HCT116 (cell line): ENCODE data around the gene ZAR1L. TPM values are rescaled to one million over a fixed set of nuclear protein-coding genes. Genes with fewer than 3 reads are reported as not detected.

Experiments
- ATAC-seq: fragments of 200-7000 bp; cut with Tn5 transposase; 2 replicates; pipeline ENCODE4 v1.9.1; 2020; ENCODE audit warnings: mild to moderate bottlenecking, moderate library complexity
- BruUV-seq: library from RNA; stranded (reverse); fragments of 400-500 nt; replicated peaks from 2 replicates; lab custom pipeline; 2021; lab: Mats Ljungman, UMichigan
- CTCF ChIA-PET: fragments of 300-600 bp; sonication (Branson Sonifier 250); formaldehyde crosslinking; loops from one replicate; lab custom pipeline; 2021; ENCODE audit warnings: antibody characterized with exemption; lab: Charles Lee
- POLR2A ChIA-PET: fragments of 300-600, 350-600 bp; sonication (Branson Sonifier 250); formaldehyde crosslinking; loops from one replicate; lab custom pipeline; 2021; ENCODE audit warnings: antibody characterized with exemption; lab: Charles Lee
- RAD21 ChIA-PET, 2 experiments: fragments of 300-600 bp; sonication (Branson Sonifier 250); formaldehyde crosslinking; loops; one replicate each; lab custom pipeline; 2023; ENCODE audit warnings: low total read pairs in 2 of 2; ENCODE audit not compliant: uncharacterized antibody in 2 of 2, unreplicated experiment in 2 of 2, low non-redundant PET in 1 of 2; lab: Charles Lee
- DNase-seq: peaks from one replicate; pipeline ENCODE4 v3.0.0-alpha.2; 2010; ENCODE audit warnings: low read depth, low spot score
- H2AFZ ChIP-seq: fragments of 200-600 bp; shearing (Covaris generic), sonication (generic); 2 replicates; pipeline ENCODE4 v1.6.1; 2017; ENCODE audit warnings: low read depth, mixed run types, mixed read lengths, antibody characterized with exemption, low read length; ENCODE audit not compliant: poor library complexity, severe bottlenecking
- H3K27ac ChIP-seq: 2 replicates; pipeline ENCODE4 v1.5.1; 2012; ENCODE audit warnings: low read depth, low read length
- H3K27me3 ChIP-seq: fragments of 200-600 bp; sonication (generic); 2 replicates; pipeline ENCODE4 v1.6.1; 2016; ENCODE audit warnings: mixed run types, low read length, mixed read lengths; ENCODE audit not compliant: insufficient read depth
- H3K36me3 ChIP-seq, 2 experiments: fragments of 200-500 bp in 1 of 2; fragments of 200-600 bp in 1 of 2; sonication (Bioruptor generic) in 1 of 2; sonication (generic) in 1 of 2; 2 replicates each; pipeline versions ENCODE4 v1.5.1 to v1.6.1; 2014 to 2016; ENCODE audit warnings: low read length in 2 of 2, inconsistent platforms in 1 of 2, mixed read lengths in 1 of 2, mixed run types in 1 of 2; ENCODE audit not compliant: insufficient read depth in 2 of 2, control insufficient read depth in 1 of 2
- H3K4me1 ChIP-seq, 2 experiments: fragments of 200-600 bp in 1 of 2; sonication (generic) in 1 of 2; 2 replicates each; pipeline versions ENCODE4 v1.5.1 to v1.6.1; 2012 to 2017; ENCODE audit warnings: low read length in 2 of 2, inconsistent platforms in 1 of 2, mild to moderate bottlenecking in 1 of 2, mixed read lengths in 1 of 2, mixed run types in 1 of 2, moderate library complexity in 1 of 2; ENCODE audit not compliant: insufficient read depth in 2 of 2, control insufficient read depth in 1 of 2
- H3K4me2 ChIP-seq: fragments of 200-600 bp; sonication (generic); 2 replicates; pipeline ENCODE4 v1.6.1; 2017; ENCODE audit warnings: mixed run types, low read length, mixed read lengths
- H3K4me3 ChIP-seq, 2 experiments: fragments of 200-600 bp in 1 of 2; sonication (generic) in 1 of 2; replicated peaks in 1 of 2; 2 replicates each; pipeline ENCODE4 v1.5.1; 2011 to 2016; ENCODE audit warnings: low read length in 2 of 2, control low read depth in 1 of 2, low read depth in 1 of 2, mild to moderate bottlenecking in 1 of 2, mixed read lengths in 1 of 2, mixed run types in 1 of 2
- H3K79me2 ChIP-seq: fragments of 200-600 bp; sonication (generic); 2 replicates; pipeline ENCODE4 v1.6.1; 2017; ENCODE audit warnings: mild to moderate bottlenecking, mixed run types, low read length, moderate library complexity, mixed read lengths; ENCODE audit not compliant: insufficient read depth
- H3K9ac ChIP-seq: fragments of 200-600 bp; sonication (generic); 2 replicates; pipeline ENCODE4 v1.6.1; 2016; ENCODE audit warnings: low read length, mixed read lengths
- H3K9me2 ChIP-seq: fragments of 200-600 bp; sonication (generic), shearing (Covaris generic); 2 replicates; pipeline ENCODE4 v1.6.1; 2017; ENCODE audit warnings: mixed run types, mild to moderate bottlenecking, moderate library complexity; ENCODE audit not compliant: insufficient read depth
- H3K9me3 ChIP-seq, 2 experiments: fragments of 200-500 bp in 1 of 2; fragments of 200-600 bp in 1 of 2; sonication (Bioruptor generic) in 1 of 2; sonication (generic) in 1 of 2; 2 replicates each; pipeline ENCODE4 v1.6.1; 2014 to 2017; ENCODE audit warnings: low read length in 2 of 2, mixed read lengths in 2 of 2, inconsistent platforms in 1 of 2, low read depth in 1 of 2, mild to moderate bottlenecking in 1 of 2, mixed run types in 1 of 2, moderate library complexity in 1 of 2; ENCODE audit not compliant: control insufficient read depth in 1 of 2, insufficient read depth in 1 of 2
- H4K20me1 ChIP-seq: fragments of 200-600 bp; sonication (generic), shearing (Covaris generic); 2 replicates; pipeline ENCODE4 v1.6.1; 2017; ENCODE audit warnings: mixed run types, mild to moderate bottlenecking, moderate library complexity; ENCODE audit not compliant: insufficient read depth
- CEBPB ChIP-seq: IDR thresholded peaks from 2 replicates; pipeline ENCODE4 v1.6.1; 2012; ENCODE audit warnings: low read depth
- EGR1 ChIP-seq: IDR thresholded peaks from 2 replicates; pipeline ENCODE4 v1.6.1; 2012; ENCODE audit warnings: low read depth
- YY1 ChIP-seq: IDR thresholded peaks from 2 replicates; pipeline ENCODE4 v1.6.1; 2011; ENCODE audit warnings: low read length, low read depth, moderate library complexity, mild to moderate bottlenecking; ENCODE audit not compliant: insufficient replicate concordance; ENCODE audit errors: extremely low read depth
- ZFX ChIP-seq: fragments of 450-650 bp; IDR thresholded peaks from 2 replicates; pipeline ENCODE4 v1.6.1; 2017
- intact Hi-C: fragments of 100-400 bp; cut with micrococcal nuclease; formaldehyde crosslinking; loops from 2 replicates; pipeline ENCODE4 v1.10.0; 2022
- total RNA-seq: library from RNA; stranded (reverse); gene quantifications from one replicate; pipeline ENCODE4 v1.2.1, GENCODE V29; 2021; ENCODE audit not compliant: unreplicated experiment
- TF ChIP-seq, protein P1 (sequence below): IDR thresholded peaks from 2 replicates; pipeline ENCODE4 v1.6.1; 2012; ENCODE audit warnings: low read depth
- TF ChIP-seq, protein P2 (sequence below), 3 experiments: fragments of 200-600 bp in 1 of 3; sonication (generic) in 1 of 3; IDR thresholded peaks in 2 of 3; conservative IDR thresholded peaks in 1 of 3; 2 replicates each; pipeline ENCODE4 v1.5.1; 2012 to 2017; ENCODE audit warnings: low read depth in 2 of 3, low read length in 2 of 3, antibody characterized with exemption in 1 of 3, borderline replicate concordance in 1 of 3, control low read depth in 1 of 3, mild to moderate bottlenecking in 1 of 3, mixed read lengths in 1 of 3, mixed run types in 1 of 3, moderate library complexity in 1 of 3; ENCODE audit not compliant: insufficient read depth in 1 of 3

ZAR1L gene
- total RNA-seq, 1 experiment from 2014 or later: 0.15 TPM

GRCh38 chr13:32277839-32278238 lies 37.3 kb downstream of the ZAR1L start:
- Histone ChIP-seq H3K4me2 (no peak overlapping the region), H3K4me3 (no peak overlapping the region), H3K27ac (no peak overlapping the region), H3K4me1 (no peaks in the 10 kb centered on the region), H3K36me3 (no peaks in the 10 kb centered on the region), H3K9ac (no peak overlapping the region), H3K27me3 (no peaks in the 10 kb centered on the region), H4K20me1 (no peaks in the 10 kb centered on the region), H2AFZ (no peak overlapping the region), H3K9me3 (no peaks in the 10 kb centered on the region), H3K79me2 (no peaks in the 10 kb centered on the region), H3K9me2 (no peaks in the 10 kb centered on the region; the same call in 1 of the 2 replicates)
- BruUV-seq: no TSS peak
- TF ChIP-seq CEBPB (no peak), EGR1 (no peak), YY1 (no peak), ZFX (no peak)
- TF ChIP-seq, protein P1, sequence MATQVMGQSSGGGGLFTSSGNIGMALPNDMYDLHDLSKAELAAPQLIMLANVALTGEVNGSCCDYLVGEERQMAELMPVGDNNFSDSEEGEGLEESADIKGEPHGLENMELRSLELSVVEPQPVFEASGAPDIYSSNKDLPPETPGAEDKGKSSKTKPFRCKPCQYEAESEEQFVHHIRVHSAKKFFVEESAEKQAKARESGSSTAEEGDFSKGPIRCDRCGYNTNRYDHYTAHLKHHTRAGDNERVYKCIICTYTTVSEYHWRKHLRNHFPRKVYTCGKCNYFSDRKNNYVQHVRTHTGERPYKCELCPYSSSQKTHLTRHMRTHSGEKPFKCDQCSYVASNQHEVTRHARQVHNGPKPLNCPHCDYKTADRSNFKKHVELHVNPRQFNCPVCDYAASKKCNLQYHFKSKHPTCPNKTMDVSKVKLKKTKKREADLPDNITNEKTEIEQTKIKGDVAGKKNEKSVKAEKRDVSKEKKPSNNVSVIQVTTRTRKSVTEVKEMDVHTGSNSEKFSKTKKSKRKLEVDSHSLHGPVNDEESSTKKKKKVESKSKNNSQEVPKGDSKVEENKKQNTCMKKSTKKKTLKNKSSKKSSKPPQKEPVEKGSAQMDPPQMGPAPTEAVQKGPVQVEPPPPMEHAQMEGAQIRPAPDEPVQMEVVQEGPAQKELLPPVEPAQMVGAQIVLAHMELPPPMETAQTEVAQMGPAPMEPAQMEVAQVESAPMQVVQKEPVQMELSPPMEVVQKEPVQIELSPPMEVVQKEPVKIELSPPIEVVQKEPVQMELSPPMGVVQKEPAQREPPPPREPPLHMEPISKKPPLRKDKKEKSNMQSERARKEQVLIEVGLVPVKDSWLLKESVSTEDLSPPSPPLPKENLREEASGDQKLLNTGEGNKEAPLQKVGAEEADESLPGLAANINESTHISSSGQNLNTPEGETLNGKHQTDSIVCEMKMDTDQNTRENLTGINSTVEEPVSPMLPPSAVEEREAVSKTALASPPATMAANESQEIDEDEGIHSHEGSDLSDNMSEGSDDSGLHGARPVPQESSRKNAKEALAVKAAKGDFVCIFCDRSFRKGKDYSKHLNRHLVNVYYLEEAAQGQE: no peak
- TF ChIP-seq, protein P2, sequence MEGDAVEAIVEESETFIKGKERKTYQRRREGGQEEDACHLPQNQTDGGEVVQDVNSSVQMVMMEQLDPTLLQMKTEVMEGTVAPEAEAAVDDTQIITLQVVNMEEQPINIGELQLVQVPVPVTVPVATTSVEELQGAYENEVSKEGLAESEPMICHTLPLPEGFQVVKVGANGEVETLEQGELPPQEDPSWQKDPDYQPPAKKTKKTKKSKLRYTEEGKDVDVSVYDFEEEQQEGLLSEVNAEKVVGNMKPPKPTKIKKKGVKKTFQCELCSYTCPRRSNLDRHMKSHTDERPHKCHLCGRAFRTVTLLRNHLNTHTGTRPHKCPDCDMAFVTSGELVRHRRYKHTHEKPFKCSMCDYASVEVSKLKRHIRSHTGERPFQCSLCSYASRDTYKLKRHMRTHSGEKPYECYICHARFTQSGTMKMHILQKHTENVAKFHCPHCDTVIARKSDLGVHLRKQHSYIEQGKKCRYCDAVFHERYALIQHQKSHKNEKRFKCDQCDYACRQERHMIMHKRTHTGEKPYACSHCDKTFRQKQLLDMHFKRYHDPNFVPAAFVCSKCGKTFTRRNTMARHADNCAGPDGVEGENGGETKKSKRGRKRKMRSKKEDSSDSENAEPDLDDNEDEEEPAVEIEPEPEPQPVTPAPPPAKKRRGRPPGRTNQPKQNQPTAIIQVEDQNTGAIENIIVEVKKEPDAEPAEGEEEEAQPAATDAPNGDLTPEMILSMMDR (IDR thresholded peaks at IDR 0.05 in 2 of 3, conservative IDR thresholded peaks at IDR 0.05 in 1 of 3; ENCODE audit: borderline replicate concordance in 1 of 3, insufficient read depth in 1 of 3, low read depth in 2 of 3, low read length in 2 of 3): no peak
- ATAC-seq (no peak), DNase-seq (no peak)
- POLR2A ChIA-PET: no interaction called here
- CTCF ChIA-PET: interaction anchor here (0.8 to 0.9 kb wide), 2 partner anchors 9 to 113 kb away, joined by 3 read pairs; no protein-coding TSS in a partner anchor
- intact Hi-C loops: no loop called here
- RAD21 ChIA-PET: no interaction called here
